Measurements from ENCODE around the gene S100A16.
A peak's percentile ranks its signal among the peaks of the same experiment; 100 is the strongest.

Gene S100A16, protein sequence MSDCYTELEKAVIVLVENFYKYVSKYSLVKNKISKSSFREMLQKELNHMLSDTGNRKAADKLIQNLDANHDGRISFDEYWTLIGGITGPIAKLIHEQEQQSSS

DNA sequence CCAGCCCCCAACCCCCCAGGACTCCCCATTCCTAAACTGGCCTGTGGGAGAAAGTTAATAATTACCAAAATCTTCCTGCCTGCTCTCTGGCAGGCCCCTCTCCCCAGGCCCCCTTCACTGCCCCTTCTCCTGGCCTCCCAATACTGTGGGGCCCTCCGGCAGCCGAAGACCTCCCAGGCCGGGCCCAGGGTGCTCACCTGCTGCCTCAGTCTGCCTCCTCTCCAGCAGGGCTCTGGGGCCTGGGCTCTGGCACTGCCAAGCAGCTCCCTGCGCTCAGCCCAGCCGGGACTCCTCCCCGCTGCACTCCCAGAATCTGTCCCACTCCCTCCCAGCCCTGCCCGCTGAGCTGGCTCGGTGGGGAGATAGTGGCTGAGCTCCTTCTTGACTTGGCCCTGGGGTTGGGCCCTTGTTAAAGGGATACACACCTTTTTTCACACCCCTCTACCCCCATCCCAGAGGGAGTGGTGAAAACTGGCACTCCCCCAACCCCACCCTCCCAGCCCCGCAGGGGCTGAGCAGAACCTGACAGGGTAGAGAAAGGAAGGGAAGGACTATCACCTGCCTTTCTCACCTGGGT is at the start of gene S100A16:
Gene S100A16, minus strand, starts transcription at position 383 of the 577 bp plus-strand sequence. CDS start 4,986 bp downstream, outside the sequence.
- TF ChIP-seq, protein P1, sequence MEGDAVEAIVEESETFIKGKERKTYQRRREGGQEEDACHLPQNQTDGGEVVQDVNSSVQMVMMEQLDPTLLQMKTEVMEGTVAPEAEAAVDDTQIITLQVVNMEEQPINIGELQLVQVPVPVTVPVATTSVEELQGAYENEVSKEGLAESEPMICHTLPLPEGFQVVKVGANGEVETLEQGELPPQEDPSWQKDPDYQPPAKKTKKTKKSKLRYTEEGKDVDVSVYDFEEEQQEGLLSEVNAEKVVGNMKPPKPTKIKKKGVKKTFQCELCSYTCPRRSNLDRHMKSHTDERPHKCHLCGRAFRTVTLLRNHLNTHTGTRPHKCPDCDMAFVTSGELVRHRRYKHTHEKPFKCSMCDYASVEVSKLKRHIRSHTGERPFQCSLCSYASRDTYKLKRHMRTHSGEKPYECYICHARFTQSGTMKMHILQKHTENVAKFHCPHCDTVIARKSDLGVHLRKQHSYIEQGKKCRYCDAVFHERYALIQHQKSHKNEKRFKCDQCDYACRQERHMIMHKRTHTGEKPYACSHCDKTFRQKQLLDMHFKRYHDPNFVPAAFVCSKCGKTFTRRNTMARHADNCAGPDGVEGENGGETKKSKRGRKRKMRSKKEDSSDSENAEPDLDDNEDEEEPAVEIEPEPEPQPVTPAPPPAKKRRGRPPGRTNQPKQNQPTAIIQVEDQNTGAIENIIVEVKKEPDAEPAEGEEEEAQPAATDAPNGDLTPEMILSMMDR (IDR thresholded peaks at IDR 0.05; ENCODE audit: low read depth, low read length): no peak
- peak; percentile 37 for DNase-seq (ENCODE audit: extremely low read depth, low read depth)

DNA sequence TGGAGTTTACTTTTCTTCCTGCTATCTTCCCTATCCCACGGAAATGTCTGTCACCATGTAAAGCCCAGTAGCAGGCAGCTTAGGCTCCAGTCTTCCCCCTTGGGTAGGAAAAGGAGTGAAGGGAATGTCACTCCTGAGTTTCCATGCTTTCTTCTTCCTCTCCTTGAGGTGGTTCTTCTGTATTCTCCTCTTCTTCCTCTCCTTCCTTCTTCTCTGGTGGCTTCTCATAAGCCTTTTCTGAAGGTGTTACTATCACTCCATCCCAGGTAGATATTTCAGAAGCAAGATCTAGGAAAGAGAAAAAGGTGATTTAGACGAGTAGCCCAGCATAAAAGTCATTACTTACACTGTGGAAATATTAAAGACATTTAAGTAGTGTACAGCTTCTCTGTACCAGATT is 49.3 kb upstream of the S100A16 start:
- TF ChIP-seq, protein P1 (IDR thresholded peaks at IDR 0.05; ENCODE audit: low read depth, low read length): no peak
- no peak for DNase-seq (ENCODE audit: extremely low read depth, low read depth)

DNA sequence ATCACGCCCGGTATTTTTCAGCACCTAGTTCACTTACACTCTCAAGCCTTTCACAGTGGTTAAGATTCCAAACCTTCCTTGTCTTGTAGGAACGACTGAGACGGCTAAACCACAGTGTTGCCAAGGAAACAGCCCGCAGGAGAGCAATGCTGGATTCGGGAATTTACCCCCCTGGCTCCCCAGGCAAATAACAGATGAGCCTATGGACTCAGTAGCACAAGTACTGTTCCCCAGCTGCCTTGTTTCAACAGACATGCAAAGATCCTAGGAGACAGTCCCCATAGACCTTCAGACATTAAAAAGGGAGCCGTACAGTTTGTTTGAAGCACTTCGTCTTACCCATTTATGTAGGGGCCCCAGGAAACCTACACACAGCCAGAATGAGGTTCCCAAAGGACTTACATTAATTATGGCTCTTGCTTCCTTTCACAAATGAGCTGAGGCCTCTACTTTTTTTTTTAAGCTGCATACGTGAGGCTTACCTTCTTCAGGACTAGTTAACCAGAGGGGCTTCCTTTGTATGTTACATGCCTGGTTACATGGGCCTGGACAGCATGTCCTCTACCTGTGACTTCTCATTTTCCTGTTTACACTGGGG is 48.3 kb upstream of the S100A16 start:
- DNase-seq (ENCODE audit: extremely low read depth, low read depth): no peak
- TF ChIP-seq, protein P1 (IDR thresholded peaks at IDR 0.05; ENCODE audit: low read depth, low read length): no peak

DNA sequence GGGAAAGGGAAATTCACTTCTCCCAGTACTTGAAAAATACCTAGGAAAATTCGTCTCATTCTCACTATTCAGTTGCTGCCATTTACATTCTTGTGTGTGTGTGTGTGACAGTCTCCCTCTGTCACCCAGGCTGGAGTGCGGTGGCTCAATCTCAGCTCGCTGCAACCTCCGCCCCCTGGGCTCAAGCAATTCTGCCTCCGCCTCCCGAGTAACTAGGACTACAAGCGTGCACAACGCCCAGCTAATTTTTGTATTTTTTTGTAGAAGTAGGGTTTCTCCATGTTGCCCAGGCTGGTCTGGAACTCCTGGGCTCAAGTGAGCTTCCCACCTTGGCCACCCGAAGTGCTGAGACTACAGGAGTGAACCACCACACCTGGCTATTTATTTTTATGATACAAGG is 46.7 kb upstream of the S100A16 start:
- TF ChIP-seq, protein P1 (IDR thresholded peaks at IDR 0.05; ENCODE audit: low read depth, low read length): no peak
- DNase-seq (ENCODE audit: extremely low read depth, low read depth): no peak

DNA sequence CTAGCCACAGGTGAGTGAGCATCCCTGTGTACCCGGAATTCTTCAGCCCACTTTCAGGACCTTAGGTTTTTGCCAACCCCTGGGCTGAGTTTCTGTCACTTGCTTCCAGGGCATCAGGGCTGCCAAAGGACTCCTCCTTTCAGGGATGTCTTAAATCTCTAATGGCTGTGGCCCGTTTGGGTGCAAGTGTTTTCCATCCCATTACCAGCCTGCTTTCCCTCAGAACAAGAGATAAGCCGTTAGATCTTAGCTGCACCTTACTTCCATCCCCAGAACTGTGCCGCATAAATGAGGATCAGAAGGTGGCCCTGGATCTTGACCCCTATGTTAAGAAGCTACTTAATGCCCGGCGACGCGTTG is 46.2 kb upstream of the S100A16 start:
- TF ChIP-seq, protein P1 (IDR thresholded peaks at IDR 0.05; ENCODE audit: low read depth, low read length): no peak
- no peak for DNase-seq (ENCODE audit: extremely low read depth, low read depth)

DNA sequence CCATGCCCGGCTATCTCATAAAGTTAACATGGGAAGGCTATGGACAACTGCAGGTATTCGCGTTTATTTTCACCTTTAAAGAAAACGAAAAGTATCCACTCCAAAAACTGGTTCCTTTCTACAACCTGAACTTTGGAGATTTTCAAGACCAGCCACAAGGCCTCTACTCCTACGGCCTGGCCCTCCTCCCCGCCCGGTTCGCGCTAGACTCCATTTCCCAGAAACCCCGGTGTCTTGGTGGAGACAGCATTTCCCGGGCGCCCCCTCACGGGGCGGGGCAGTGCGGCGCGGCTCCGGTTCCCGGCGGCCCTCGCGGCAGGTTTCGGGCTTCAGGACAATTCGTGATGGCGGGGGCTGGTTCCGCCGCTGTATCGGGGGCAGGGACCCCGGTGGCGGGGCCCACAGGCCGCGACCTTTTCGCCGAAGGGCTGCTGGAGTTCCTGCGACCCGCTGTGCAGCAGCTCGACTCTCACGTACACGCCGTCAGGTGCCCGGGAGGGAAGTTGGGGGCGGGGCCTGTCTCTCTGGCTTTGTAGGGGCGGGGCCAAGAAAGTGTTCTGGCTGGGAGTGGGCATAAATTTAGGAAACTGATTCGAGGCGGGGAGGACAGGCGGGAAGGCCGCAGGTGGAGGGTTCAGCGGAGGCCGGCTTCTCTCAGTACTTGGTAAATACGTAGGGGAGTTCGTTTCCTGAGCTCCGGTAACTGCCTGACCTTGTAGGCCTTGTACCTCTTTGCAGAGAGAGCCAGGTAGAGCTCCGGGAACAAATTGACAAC is 45.6 kb upstream of the S100A16 start, which contains the start of gene SNAPIN:
Gene SNAPIN, plus strand, starts transcription at position 304 of the 775 bp plus-strand sequence. Its CDS starts 41 bp downstream, at position 345.
- TF ChIP-seq, protein P1 (IDR thresholded peaks at IDR 0.05; ENCODE audit: low read depth, low read length): peak; percentile 10
- peak; percentile 54 for DNase-seq (ENCODE audit: extremely low read depth, low read depth)

DNA sequence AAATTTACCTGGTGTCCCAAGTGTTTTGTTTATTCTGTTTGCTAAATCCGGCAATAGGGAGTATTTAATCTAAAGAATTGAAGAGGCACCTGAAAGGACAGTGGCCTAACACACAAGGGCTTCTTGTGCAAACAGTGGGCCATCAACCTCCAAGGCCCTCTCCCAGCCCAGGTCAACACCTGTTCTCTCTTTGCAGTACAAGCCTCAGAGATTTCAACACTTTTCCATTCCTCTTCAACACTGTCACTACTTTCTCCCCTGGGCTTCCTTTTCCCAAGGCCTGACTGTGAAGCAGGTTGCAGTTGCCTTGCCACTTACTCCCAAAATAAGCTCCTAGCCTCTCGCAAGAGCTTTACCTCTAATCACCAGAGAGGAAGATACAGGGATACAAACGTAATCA is 42.4 kb upstream of the S100A16 start:
- TF ChIP-seq, protein P1 (IDR thresholded peaks at IDR 0.05; ENCODE audit: low read depth, low read length): no peak

More for the DNA sequence above, 42.4 kb upstream of the S100A16 start:
- DNase-seq (ENCODE audit: extremely low read depth, low read depth): no peak
